GM10266 (cell line): ENCODE data around the gene SLC16A6.
"Not testable (repeated sequence)": the region's sequence is repeated elsewhere in the genome, so short reads cannot be mapped to it uniquely, and the experiment has no call there.

ENCODE experiments used
- DNase-seq: peaks from one replicate; pipeline ENCODE4 v3.0.0; 2012; ENCODE audit errors: extremely low spot score
- CTCF ChIP-seq: IDR thresholded peaks from 2 replicates; pipeline ENCODE4 v1.5.1; 2012; ENCODE audit warnings: mild to moderate bottlenecking, low read depth; ENCODE audit not compliant: control insufficient read depth, insufficient read depth; ENCODE audit errors: missing control alignments

Gene SLC16A6

GRCh38 chr17:68257934-68258333 lies 33.0 kb downstream of the SLC16A6 start:
- DNase-seq = no peak
- no peak for TF ChIP-seq CTCF

GRCh38 chr17:68256701-68257100 lies 34.2 kb downstream of the SLC16A6 start:
- DNase-seq = not testable (repeated sequence)

- no peak for DNase-seq
- no peak for TF ChIP-seq CTCF
Observed at GRCh38 chr17:68255731-68256538, 35.0 kb downstream of the SLC16A6 start.

- no peak for DNase-seq
- no peak for TF ChIP-seq CTCF
Observed at GRCh38 chr17:68255151-68255550, 35.8 kb downstream of the SLC16A6 start.

GRCh38 chr17:68253426-68253825 lies 37.5 kb downstream of the SLC16A6 start:
- not testable (repeated sequence) for DNase-seq

GRCh38 chr17:68249354-68249765 lies 41.6 kb downstream of the SLC16A6 start:
- no peak for DNase-seq

GRCh38 chr17:68248891-68249290 lies 42.0 kb downstream of the SLC16A6 start:
- DNase-seq = no peak
- TF ChIP-seq CTCF = no peak

More at GRCh38 chr17:68249354-68249765, 41.6 kb downstream of the SLC16A6 start:
- no peak for TF ChIP-seq CTCF

GRCh38 chr17:68248199-68248825 lies 42.6 kb downstream of the SLC16A6 start:
- DNase-seq = no peak
- TF ChIP-seq CTCF = no peak
